Kidney (tissue), 2 donors: Measurements from ENCODE around the gene LPCAT1. TPM values are rescaled to one million over a fixed set of nuclear protein-coding genes. Genes with fewer than 3 reads are reported as not detected.

Experiments
- microRNA-seq: library from miRNA; unstranded; fragments of <30 nt; microRNA quantifications from one replicate; pipeline ENCODE4 v1.2.0, GENCODE V29; 2020
- polyA plus RNA-seq: library from polyadenylated mRNA; stranded (reverse); fragments of 350-450 nt; fragmentation: Illumina TruSeq; extraction: RNeasy Lipid Tissue Mini Kit (QIAGEN cat#74804); gene quantifications from one replicate; pipeline ENCODE4 v1.2.3, GENCODE V29; 2014; ENCODE audit warnings: low read depth, low replicate concordance; ENCODE audit not compliant: insufficient read depth
- total RNA-seq: library from RNA; stranded (reverse); fragmentation: NEBNext Ultra II Directional; extraction: Animal tissue kit (Norgen Biotek cat#: 25700); gene quantifications from one replicate; pipeline ENCODE4 v1.2.1, GENCODE V29; 2021
- donor health status: DM: yes; HTN: yes; CAD: no.

The LPCAT1 gene
- total and polyA plus RNA-seq, 2 donors from 2014 or later = 22.2 to 46.5 TPM

Small RNA genes within 50 kb of the gene (microRNA-seq; reads per million reads assigned to microRNA genes)
- gene MIR6075 = not detected

Other genes starting within 250 kb of the LPCAT1 start
- 0.91 TPM for gene TERT, start 228.9 kb downstream of the LPCAT1 start, total RNA-seq
- gene TERT, start 228.9 kb downstream of the LPCAT1 start, polyA plus RNA-seq = not detected
- gene CLPTM1L, start 178.9 kb downstream of the LPCAT1 start, total RNA-seq = 96.6 TPM
- 135 TPM for gene CLPTM1L, start 178.9 kb downstream of the LPCAT1 start, polyA plus RNA-seq
- 0.54 TPM for gene SLC6A3, start 78.5 kb downstream of the LPCAT1 start, total RNA-seq
- 0.09 TPM for gene SLC6A3, start 78.5 kb downstream of the LPCAT1 start, polyA plus RNA-seq